CD4-positive, alpha-beta T cell (primary cell): ENCODE measurements around the gene DRC7. TPM values are rescaled to one million over a fixed set of nuclear protein-coding genes. Genes with fewer than 3 reads are reported as not detected.

Source experiments
- ATAC-seq: fragments of 200-7000 bp; cut with Tn5 transposase; one replicate; pipeline ENCODE4 v1.10.0; 2022; ENCODE audit warnings: mild to moderate bottlenecking; ENCODE audit not compliant: poor library complexity
- CTCF ChIA-PET: fragments of 350-600 bp; sonication (Branson Sonifier 250); formaldehyde crosslinking; loops from one replicate; lab custom pipeline; 2021; ENCODE audit warnings: antibody characterized with exemption, inconsistent platforms; lab: Charles Lee
- POLR2A ChIA-PET: fragments of 350-600 bp; sonication (Branson Sonifier 250); formaldehyde crosslinking; loops from one replicate; lab custom pipeline; 2021; ENCODE audit warnings: antibody characterized with exemption, inconsistent platforms; lab: Charles Lee
- DNase-seq, 14 experiments: peaks; one replicate each; pipeline ENCODE4 v3.0.0-alpha.2; 2013 to 2020; ENCODE audit warnings: mixed read lengths in 2 of 14
- H3K27ac ChIP-seq, 2 donors: one replicate each; pipeline versions ENCODE4 v1.5.1 to v1.7.0; 2013; ENCODE audit warnings: low read length in 2 of 2, low read depth in 1 of 2, mild to moderate bottlenecking in 1 of 2
- H3K27me3 ChIP-seq, 2 experiments: 1 replicate in 1 of 2; 2 replicates in 1 of 2; pipeline versions ENCODE4 v1.6.1 to v1.7.0; 2013; ENCODE audit warnings: low read length in 2 of 2, control low read depth in 1 of 2, mild to moderate bottlenecking in 1 of 2, moderate library complexity in 1 of 2; ENCODE audit not compliant: insufficient read depth in 2 of 2, control insufficient read depth in 1 of 2
- H3K36me3 ChIP-seq: one replicate; pipeline ENCODE4 v1.6.1; 2013; ENCODE audit warnings: low read length, control low read depth; ENCODE audit not compliant: insufficient read depth
- H3K4me1 ChIP-seq: one replicate; pipeline ENCODE4 v1.6.1; 2013; ENCODE audit warnings: low read length, control low read depth; ENCODE audit not compliant: insufficient read depth
- H3K4me3 ChIP-seq: one replicate; pipeline ENCODE4 v1.5.1; 2013; ENCODE audit warnings: mild to moderate bottlenecking, low read length, moderate library complexity
- H3K9me3 ChIP-seq, 2 experiments: 1 replicate in 1 of 2; 2 replicates in 1 of 2; pipeline versions ENCODE4 v1.6.1 to v1.7.0; 2013; ENCODE audit warnings: low read length in 2 of 2, mild to moderate bottlenecking in 2 of 2, control low read depth in 1 of 2, moderate library complexity in 1 of 2; ENCODE audit not compliant: control insufficient read depth in 1 of 2, insufficient read depth in 1 of 2
- H3K27ac Mint-ChIP-seq: one replicate; pipeline ENCODE4 v1.8.0; 2020; ENCODE audit warnings: mixed read lengths
- H3K27me3 Mint-ChIP-seq: one replicate; pipeline ENCODE4 v1.8.0; 2021; ENCODE audit warnings: mixed read lengths
- H3K36me3 Mint-ChIP-seq: one replicate; pipeline ENCODE4 v1.8.0; 2021; ENCODE audit warnings: low read depth, mixed read lengths
- H3K4me1 Mint-ChIP-seq: one replicate; pipeline ENCODE4 v1.8.0; 2021; ENCODE audit warnings: low read depth, mixed read lengths
- H3K4me3 Mint-ChIP-seq: one replicate; pipeline ENCODE4 v1.8.0; 2020; ENCODE audit warnings: mild to moderate bottlenecking, mixed read lengths
- H3K9me3 Mint-ChIP-seq: one replicate; pipeline ENCODE4 v1.8.0; 2020; ENCODE audit warnings: mixed read lengths
- intact Hi-C, 2 experiments: fragments of 100-400 bp; cut with DNase I in 1 of 2; cut with micrococcal nuclease in 1 of 2; formaldehyde crosslinking; loops; one replicate each; pipeline versions ENCODE4 v1.15.1 to v1.9.0; 2023 to 2025; cut with DNase I, micrococcal nuclease
- total RNA-seq, 174 experiments: library from RNA in 2 of 174; stranded (reverse) in 2 of 174; gene quantifications; one replicate each; pipeline ENCODE4 v1.2.3 and lab custom pipeline; 2021 to 2026
- TF ChIP-seq, protein P1 (sequence below): fragments of 200-600 bp; IDR thresholded peaks from one replicate; pipeline ENCODE4 v1.8.0; 2022; ENCODE audit warnings: antibody characterized with exemption, mild to moderate bottlenecking

The DRC7 gene
- total RNA-seq, 2 experiments from 2014 or later = not detected

DNA sequence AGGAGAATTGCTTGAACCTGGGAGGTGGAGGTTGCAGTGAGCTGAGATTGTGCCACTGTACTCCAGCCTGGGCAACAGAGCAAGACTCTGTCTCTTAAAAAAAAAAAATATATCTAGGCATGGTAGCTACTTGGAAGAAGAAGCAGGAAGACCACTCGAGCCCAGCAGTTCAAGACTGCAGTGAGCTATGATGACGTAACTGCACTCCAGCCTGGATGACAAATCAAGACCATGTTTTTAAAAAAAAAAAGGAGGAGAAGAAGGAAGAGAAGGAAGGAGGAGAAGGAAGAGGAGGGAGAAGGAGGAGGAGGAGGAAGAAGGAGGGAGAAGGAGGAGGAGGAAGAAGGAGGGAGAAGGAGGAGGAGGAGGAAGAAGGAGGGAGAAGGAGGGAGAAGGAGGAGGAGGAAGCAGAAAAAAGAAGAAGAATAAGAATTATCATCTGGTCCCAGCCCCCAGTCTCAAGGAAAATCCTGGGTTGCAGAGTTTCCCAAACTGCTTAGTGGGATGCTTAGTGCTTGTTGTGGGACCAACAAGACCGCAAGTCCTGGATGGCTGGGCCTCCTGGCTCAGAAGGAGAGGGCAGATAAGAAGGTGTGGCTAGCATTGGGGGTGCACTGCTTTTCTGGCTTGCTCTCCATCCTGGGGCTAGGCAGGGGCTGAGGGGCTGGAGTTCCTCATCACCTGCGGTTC lies 3.7 kb upstream of the DRC7 start:
- no peaks in the 10 kb centered on the region for H3K9me3 Mint-ChIP-seq
- TF ChIP-seq, protein P1, sequence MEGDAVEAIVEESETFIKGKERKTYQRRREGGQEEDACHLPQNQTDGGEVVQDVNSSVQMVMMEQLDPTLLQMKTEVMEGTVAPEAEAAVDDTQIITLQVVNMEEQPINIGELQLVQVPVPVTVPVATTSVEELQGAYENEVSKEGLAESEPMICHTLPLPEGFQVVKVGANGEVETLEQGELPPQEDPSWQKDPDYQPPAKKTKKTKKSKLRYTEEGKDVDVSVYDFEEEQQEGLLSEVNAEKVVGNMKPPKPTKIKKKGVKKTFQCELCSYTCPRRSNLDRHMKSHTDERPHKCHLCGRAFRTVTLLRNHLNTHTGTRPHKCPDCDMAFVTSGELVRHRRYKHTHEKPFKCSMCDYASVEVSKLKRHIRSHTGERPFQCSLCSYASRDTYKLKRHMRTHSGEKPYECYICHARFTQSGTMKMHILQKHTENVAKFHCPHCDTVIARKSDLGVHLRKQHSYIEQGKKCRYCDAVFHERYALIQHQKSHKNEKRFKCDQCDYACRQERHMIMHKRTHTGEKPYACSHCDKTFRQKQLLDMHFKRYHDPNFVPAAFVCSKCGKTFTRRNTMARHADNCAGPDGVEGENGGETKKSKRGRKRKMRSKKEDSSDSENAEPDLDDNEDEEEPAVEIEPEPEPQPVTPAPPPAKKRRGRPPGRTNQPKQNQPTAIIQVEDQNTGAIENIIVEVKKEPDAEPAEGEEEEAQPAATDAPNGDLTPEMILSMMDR = no peak

DNA sequence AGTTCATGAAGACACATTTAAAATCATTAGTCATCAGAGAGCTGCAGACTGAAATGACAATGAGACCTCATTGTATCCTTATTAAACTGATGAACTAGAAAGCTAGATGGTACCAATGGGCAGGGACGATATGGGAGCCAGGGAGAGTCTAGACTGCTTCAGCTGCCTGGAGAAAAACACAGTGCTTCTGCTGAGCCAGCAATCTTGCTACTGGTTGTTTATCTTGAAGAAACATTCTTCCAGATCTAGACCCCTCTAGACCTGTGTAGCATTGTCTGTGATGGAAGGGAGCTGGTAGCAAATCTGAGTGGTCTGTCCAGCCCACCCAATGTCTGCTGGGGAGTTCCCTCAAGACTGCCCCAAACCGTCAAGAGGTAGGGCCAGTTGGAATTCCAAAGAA lies 2.0 kb upstream of the DRC7 start:
- no peaks in the 10 kb centered on the region for H3K27me3 Mint-ChIP-seq
- peaks cover 18% of the 10 kb centered on the region for H3K4me1 Mint-ChIP-seq
- no peaks in the 10 kb centered on the region for H3K36me3 Mint-ChIP-seq
- peaks cover 22% of the 10 kb centered on the region for H3K4me1 ChIP-seq
- H3K27me3 ChIP-seq = no peaks in the 10 kb centered on the region
- intact Hi-C loops = no loop called here
- TF ChIP-seq, protein P1 = no peak
- ChIA-PET POLR2A (no interaction called here), CTCF (no interaction called here)
- H3K9me3 ChIP-seq = no peaks in the 10 kb centered on the region
- H3K36me3 ChIP-seq = no peaks in the 10 kb centered on the region
- H3K9me3 Mint-ChIP-seq = no peaks in the 10 kb centered on the region
- H3K4me3 ChIP-seq = no peak overlapping the region
- no peak for DNase-seq
- no peak overlapping the region for H3K27ac Mint-ChIP-seq
- no peak overlapping the region for H3K4me3 Mint-ChIP-seq
- no peak for ATAC-seq
- H3K27ac ChIP-seq = no peak overlapping the region

More for the DNA sequence above, 3.7 kb upstream of the DRC7 start:
- DNase-seq (no peak), ATAC-seq (no peak)
- ChIA-PET POLR2A (no interaction called here), CTCF (no interaction called here)
- H3K36me3 Mint-ChIP-seq = no peaks in the 10 kb centered on the region
- no peak overlapping the region for H3K27ac Mint-ChIP-seq
- no peaks in the 10 kb centered on the region for H3K27me3 Mint-ChIP-seq
- no peak overlapping the region for H3K4me3 Mint-ChIP-seq
- no peak overlapping the region for H3K27ac ChIP-seq
- intact Hi-C loops = no loop called here
- no peaks in the 10 kb centered on the region for H3K9me3 ChIP-seq
- peaks cover 18% of the 10 kb centered on the region for H3K4me1 Mint-ChIP-seq
- peaks cover 22% of the 10 kb centered on the region for H3K4me1 ChIP-seq
- H3K27me3 ChIP-seq = no peaks in the 10 kb centered on the region
- no peaks in the 10 kb centered on the region for H3K36me3 ChIP-seq
- no peak overlapping the region for H3K4me3 ChIP-seq

DNA sequence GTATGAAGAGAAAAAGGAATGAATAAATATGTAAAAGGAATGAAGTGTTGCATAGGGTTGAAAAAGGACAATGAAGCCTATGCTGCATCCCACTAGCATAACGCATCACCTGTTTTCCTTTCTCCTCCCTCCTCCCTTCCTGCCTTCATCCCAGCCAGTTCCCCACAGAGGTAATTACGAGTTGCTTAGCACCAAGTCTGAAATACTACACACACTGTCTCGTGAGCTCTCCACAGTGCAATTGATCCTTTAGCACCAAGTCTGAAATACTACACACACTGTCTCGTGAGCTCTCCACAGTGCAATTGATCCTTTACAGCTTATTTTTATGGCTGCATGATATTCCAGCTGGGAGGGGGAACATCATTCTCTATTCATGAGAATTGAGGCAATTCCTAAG lies 1.1 kb upstream of the DRC7 start:
- CTCF ChIA-PET = no interaction called here
- H3K36me3 ChIP-seq = no peaks in the 10 kb centered on the region
- TF ChIP-seq, protein P1 = no peak
- H3K9me3 Mint-ChIP-seq = no peaks in the 10 kb centered on the region
- H3K36me3 Mint-ChIP-seq = no peaks in the 10 kb centered on the region
- no peak overlapping the region for H3K27ac Mint-ChIP-seq
- H3K4me3 ChIP-seq = no peak overlapping the region
- no peaks in the 10 kb centered on the region for H3K27me3 ChIP-seq
- ATAC-seq = no peak
- H3K9me3 ChIP-seq = no peaks in the 10 kb centered on the region
- H3K4me1 ChIP-seq = peaks cover 22% of the 10 kb centered on the region
- H3K4me3 Mint-ChIP-seq = no peak overlapping the region
- no peak overlapping the region for H3K27ac ChIP-seq
- intact Hi-C loops = no loop called here
- POLR2A ChIA-PET = no interaction called here
- peaks cover 18% of the 10 kb centered on the region for H3K4me1 Mint-ChIP-seq
- no peak for DNase-seq
- H3K27me3 Mint-ChIP-seq = no peaks in the 10 kb centered on the region
